ENCODE data around the gene SPANXA1.
"Not testable (repeated sequence)": the region's sequence is repeated elsewhere in the genome, so short reads cannot be mapped to it uniquely, and the experiment has no call there.

GRCh38 chrX:141584638-141585037 lies at the start of gene SPANXA1:
- TF ChIP-seq ETV6 (CRISPR knock-in tag; IDR thresholded peaks at IDR 0.05); USF2 (CRISPR knock-in tag; IDR thresholded peaks at IDR 0.05); CREB1 (CRISPR knock-in tag; IDR thresholded peaks at IDR 0.05); CTCF (IDR thresholded peaks at IDR 0.05); FOXP4 (CRISPR knock-in tag; IDR thresholded peaks at IDR 0.05); HMGXB4 (CRISPR knock-in tag; IDR thresholded peaks at IDR 0.05); MAX (CRISPR knock-in tag; IDR thresholded peaks at IDR 0.05); ZSCAN18 (CRISPR knock-in tag; IDR thresholded peaks at IDR 0.05); OVOL2 (CRISPR knock-in tag; IDR thresholded peaks at IDR 0.05; ENCODE audit: borderline replicate concordance); MLX (CRISPR knock-in tag; IDR thresholded peaks at IDR 0.05); ZNF425 (CRISPR knock-in tag; conservative IDR thresholded peaks at IDR 0.05); ZNF671 (CRISPR knock-in tag; IDR thresholded peaks at IDR 0.05): not testable (repeated sequence)

Measured in WTC11 (cell line).